ENCODE data around the gene DNER.

DNA sequence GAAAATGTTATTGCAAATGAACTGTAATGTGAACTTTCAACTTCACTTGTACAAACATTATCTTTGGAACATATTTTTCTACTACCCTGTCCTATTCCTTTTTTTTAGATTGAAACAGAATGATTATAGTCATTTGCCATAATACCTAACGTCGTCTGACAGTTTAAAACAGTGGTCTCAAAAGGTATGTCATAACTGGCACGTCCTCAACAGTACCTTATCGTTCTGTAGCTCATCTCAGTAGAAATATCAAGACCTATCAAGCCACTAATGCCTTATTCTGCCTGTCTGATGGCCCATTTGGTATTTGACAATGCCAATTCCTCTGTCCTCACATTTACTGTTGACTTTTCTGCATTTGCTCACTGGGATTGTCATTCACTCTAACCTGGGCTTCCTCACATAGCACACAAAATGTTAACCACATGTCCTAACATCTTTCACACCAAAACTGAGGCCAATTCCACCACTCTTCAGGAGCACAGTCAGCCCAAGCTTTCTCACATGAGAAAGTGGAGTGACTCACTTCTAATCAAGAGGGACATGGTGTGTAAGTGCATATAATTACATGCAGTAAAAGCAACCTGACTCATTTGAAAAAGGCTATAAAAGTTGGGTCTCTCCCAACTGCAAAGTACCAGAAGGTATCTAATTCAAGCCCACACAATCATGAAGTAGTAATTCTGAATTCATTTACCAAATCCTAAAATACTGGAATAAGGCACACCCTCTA, 34.8 kb downstream of the DNER start:
- TF ChIP-seq, protein P1, sequence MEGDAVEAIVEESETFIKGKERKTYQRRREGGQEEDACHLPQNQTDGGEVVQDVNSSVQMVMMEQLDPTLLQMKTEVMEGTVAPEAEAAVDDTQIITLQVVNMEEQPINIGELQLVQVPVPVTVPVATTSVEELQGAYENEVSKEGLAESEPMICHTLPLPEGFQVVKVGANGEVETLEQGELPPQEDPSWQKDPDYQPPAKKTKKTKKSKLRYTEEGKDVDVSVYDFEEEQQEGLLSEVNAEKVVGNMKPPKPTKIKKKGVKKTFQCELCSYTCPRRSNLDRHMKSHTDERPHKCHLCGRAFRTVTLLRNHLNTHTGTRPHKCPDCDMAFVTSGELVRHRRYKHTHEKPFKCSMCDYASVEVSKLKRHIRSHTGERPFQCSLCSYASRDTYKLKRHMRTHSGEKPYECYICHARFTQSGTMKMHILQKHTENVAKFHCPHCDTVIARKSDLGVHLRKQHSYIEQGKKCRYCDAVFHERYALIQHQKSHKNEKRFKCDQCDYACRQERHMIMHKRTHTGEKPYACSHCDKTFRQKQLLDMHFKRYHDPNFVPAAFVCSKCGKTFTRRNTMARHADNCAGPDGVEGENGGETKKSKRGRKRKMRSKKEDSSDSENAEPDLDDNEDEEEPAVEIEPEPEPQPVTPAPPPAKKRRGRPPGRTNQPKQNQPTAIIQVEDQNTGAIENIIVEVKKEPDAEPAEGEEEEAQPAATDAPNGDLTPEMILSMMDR (IDR thresholded peaks at IDR 0.05; ENCODE audit: low read depth, low read length), result no peak
- TF ChIP-seq POLR2A (IDR thresholded peaks at IDR 0.05; ENCODE audit: extremely low read depth, insufficient read length), result no peak

Data from NB4 (cell line).